ENCODE measurements around the gene RALGPS2. TPM values are rescaled to one million over a fixed set of nuclear protein-coding genes. Genes with fewer than 3 reads are reported as not detected.

The RALGPS2 gene
- total RNA-seq, 1 donor from 2014 or later, result 33.9 TPM

DNA sequence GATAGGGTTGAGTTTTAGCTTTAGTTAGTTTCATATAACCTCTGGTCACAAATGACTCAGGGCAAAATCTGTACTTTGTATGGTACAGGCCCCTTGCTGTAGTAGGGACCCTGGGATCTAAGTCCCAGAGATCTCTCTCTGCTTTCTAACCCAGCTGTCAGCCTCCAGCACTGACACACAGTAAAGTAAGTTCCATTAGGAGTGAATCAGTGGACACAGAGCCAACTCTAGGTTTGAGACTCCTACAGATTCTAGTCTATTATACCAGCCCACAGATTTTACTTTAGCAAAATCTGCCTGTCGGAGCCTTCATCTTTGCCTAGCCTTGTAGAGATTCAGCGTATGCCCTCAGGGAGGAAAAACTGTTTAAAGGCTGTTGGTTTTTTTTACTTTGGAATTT, 93.4 kb downstream of the RALGPS2 start:
- Mint-ChIP-seq H3K4me3 (no peak overlapping the region), H3K4me1 (no peaks in the 10 kb centered on the region), H3K27me3 (ENCODE audit: low read depth) (no peaks in the 10 kb centered on the region), H3K36me3 (ENCODE audit: low read depth) (peaks cover 12% of the 10 kb centered on the region), H3K9me3 (peaks cover 3% of the 10 kb centered on the region), H3K27ac (ENCODE audit: unreplicated experiment) (no peak overlapping the region)
- TF ChIP-seq, protein P1, sequence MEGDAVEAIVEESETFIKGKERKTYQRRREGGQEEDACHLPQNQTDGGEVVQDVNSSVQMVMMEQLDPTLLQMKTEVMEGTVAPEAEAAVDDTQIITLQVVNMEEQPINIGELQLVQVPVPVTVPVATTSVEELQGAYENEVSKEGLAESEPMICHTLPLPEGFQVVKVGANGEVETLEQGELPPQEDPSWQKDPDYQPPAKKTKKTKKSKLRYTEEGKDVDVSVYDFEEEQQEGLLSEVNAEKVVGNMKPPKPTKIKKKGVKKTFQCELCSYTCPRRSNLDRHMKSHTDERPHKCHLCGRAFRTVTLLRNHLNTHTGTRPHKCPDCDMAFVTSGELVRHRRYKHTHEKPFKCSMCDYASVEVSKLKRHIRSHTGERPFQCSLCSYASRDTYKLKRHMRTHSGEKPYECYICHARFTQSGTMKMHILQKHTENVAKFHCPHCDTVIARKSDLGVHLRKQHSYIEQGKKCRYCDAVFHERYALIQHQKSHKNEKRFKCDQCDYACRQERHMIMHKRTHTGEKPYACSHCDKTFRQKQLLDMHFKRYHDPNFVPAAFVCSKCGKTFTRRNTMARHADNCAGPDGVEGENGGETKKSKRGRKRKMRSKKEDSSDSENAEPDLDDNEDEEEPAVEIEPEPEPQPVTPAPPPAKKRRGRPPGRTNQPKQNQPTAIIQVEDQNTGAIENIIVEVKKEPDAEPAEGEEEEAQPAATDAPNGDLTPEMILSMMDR (conservative IDR thresholded peaks at IDR 0.05), result no peak
- no peak for DNase-seq (ENCODE audit: low read depth, low spot score)

DNA sequence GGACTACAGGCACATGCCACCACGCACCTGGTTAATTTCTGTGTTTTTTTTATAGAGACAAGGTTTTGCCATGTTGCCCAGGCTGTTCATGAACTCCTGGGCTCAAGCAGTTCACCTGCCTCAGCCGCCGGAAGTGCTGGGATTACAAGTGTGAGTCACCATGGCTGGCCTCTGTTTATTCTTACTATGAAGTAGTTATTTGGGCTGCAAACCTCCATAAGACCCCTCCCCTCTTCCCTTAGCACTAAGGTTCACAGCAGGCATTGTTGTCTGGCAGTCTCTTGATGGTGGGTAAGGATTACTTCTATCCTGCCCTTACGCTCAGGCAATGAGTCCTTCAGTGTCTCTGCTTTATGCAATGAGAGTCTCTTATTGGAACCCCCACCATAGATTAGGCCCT, 94.1 kb downstream of the RALGPS2 start:
- H3K4me3 Mint-ChIP-seq, result no peak overlapping the region
- no peak for DNase-seq (ENCODE audit: low read depth, low spot score)
- H3K27me3 Mint-ChIP-seq (ENCODE audit: low read depth), result no peaks in the 10 kb centered on the region
- TF ChIP-seq, protein P1 (conservative IDR thresholded peaks at IDR 0.05), result no peak
- H3K36me3 Mint-ChIP-seq (ENCODE audit: low read depth), result peaks cover 19% of the 10 kb centered on the region
- H3K9me3 Mint-ChIP-seq, result peaks cover 3% of the 10 kb centered on the region
- no peak overlapping the region for H3K27ac Mint-ChIP-seq (ENCODE audit: unreplicated experiment)
- H3K4me1 Mint-ChIP-seq, result no peaks in the 10 kb centered on the region

DNA sequence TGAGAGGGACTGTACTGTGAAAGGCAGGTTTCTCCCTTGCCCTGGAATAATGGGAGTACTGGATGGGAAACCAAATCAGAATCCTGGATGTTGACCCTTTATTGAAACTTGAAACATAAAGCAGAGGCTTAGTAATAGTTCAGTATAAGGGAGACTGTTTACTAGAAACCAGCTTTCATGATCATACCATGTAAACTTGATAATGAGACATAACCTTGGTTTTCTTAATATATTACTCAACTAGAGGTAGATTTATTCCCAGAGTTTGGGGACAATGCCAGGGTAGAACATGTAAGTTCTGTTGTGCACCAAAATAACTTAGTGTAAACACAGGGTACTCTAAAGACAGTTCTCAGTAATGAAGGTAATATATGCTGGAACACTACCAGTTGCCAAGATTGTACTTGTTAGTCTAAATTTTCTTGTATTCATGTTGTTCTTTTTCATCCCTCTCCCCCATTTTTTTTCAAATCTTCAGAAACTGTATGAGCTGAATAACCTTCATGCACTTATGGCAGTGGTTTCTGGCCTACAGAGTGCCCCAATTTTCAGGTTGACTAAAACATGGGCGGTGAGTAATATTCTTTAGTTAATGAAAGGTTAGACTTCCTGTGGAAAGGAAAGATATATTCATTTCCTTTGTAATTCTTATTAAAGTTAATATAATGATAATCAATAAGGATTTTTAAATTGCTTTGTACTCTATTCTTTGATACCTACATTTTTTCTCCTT, 96.3 kb downstream of the RALGPS2 start:
- Mint-ChIP-seq H3K27ac (ENCODE audit: unreplicated experiment) (no peak overlapping the region), H3K36me3 (ENCODE audit: low read depth) (peaks cover 25% of the 10 kb centered on the region), H3K4me3 (no peak overlapping the region), H3K4me1 (no peaks in the 10 kb centered on the region), H3K9me3 (peaks cover 3% of the 10 kb centered on the region), H3K27me3 (ENCODE audit: low read depth) (no peaks in the 10 kb centered on the region)
- no peak for DNase-seq (ENCODE audit: low read depth, low spot score)
- TF ChIP-seq, protein P1 (conservative IDR thresholded peaks at IDR 0.05), result no peak

DNA sequence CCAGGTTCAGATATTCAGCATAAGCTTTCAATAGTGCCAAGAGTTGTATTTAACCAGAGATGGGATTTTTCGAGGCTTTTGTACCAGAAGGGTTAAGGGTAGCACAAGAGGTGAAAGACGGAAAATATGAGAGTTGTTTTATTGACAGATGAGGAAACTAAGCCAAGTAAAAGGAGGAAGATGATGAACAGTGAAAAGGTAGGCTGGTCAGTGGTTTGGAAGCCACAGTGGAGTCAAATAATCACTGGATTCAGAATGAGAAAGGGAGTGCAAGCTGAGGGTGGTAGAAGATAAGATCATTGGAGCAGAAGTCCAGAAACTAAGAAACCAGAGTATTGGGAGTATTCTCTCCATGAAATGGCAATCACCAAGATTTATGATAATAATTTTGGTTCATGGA, 100.1 kb downstream of the RALGPS2 start:
- H3K27me3 Mint-ChIP-seq (ENCODE audit: low read depth), result no peaks in the 10 kb centered on the region
- TF ChIP-seq, protein P1 (conservative IDR thresholded peaks at IDR 0.05), result no peak
- no peak overlapping the region for H3K27ac Mint-ChIP-seq (ENCODE audit: unreplicated experiment)
- no peaks in the 10 kb centered on the region for H3K4me1 Mint-ChIP-seq
- peaks cover 43% of the 10 kb centered on the region for H3K36me3 Mint-ChIP-seq (ENCODE audit: low read depth)
- H3K9me3 Mint-ChIP-seq, result peaks cover 10% of the 10 kb centered on the region
- DNase-seq (ENCODE audit: low read depth, low spot score), result no peak
- no peak overlapping the region for H3K4me3 Mint-ChIP-seq

DNA sequence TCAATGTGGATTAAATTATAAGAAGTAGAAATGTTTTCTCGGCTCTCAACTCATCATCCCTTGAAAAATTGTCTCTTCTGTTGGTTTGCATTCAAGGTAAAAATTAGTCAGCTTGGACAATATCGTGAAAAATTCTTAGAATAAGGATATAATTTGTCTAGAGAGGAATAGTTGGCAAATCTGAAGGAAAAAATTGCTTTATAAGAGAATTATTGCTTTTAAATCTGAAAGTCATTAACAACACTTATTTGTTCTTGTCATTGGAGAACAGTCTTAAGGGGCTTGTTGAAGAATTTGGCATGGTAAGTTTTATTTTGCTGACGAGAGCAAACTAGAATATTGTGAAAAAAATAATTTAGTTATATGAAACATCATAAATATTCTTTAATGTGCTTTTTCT, 119.4 kb downstream of the RALGPS2 start:
- TF ChIP-seq, protein P1 (conservative IDR thresholded peaks at IDR 0.05), result no peak
- Mint-ChIP-seq H3K36me3 (ENCODE audit: low read depth) (peaks cover 9% of the 10 kb centered on the region), H3K27me3 (ENCODE audit: low read depth) (no peaks in the 10 kb centered on the region), H3K27ac (ENCODE audit: unreplicated experiment) (no peak overlapping the region), H3K4me3 (no peak overlapping the region), H3K4me1 (no peaks in the 10 kb centered on the region), H3K9me3 (peaks cover 3% of the 10 kb centered on the region)
- DNase-seq (ENCODE audit: low read depth, low spot score), result no peak

All from neural crest cell (in vitro differentiated cells).